ENCODE data around the gene TTC36.

DNA sequence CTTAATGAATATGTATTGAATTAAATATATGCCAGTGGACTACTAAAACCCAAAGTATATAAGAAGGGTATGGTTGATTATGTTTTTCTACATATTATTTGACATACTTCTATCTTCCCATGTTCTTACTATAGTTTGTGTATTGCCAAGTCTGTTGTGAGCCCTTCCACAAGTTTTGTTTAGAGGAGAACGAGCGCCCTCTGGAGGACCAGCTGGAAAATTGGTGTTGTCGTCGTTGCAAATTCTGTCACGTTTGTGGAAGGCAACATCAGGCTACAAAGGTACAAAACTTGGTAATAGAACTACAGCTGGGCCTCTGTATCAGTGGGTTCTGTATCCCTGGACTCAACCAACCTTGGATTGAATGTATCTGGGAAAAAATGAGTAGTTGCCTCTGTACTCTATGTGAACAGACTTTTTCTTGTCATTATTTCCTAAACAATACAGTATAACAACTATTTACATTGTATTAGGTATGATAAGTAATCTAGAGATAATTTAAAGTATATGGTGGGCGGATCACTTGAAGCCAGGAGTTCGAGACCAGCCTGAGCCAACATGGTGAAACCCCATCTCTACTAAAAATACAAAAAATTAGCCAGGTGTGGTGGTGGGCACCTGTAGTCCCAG, 38.7 kb upstream of the TTC36 start:
- TF ChIP-seq, protein P1, sequence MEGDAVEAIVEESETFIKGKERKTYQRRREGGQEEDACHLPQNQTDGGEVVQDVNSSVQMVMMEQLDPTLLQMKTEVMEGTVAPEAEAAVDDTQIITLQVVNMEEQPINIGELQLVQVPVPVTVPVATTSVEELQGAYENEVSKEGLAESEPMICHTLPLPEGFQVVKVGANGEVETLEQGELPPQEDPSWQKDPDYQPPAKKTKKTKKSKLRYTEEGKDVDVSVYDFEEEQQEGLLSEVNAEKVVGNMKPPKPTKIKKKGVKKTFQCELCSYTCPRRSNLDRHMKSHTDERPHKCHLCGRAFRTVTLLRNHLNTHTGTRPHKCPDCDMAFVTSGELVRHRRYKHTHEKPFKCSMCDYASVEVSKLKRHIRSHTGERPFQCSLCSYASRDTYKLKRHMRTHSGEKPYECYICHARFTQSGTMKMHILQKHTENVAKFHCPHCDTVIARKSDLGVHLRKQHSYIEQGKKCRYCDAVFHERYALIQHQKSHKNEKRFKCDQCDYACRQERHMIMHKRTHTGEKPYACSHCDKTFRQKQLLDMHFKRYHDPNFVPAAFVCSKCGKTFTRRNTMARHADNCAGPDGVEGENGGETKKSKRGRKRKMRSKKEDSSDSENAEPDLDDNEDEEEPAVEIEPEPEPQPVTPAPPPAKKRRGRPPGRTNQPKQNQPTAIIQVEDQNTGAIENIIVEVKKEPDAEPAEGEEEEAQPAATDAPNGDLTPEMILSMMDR (IDR thresholded peaks at IDR 0.05) = peak; percentile 76 to 82 (median 79)
- TF ChIP-seq POLR2A (IDR thresholded peaks at IDR 0.05; ENCODE audit: low read depth) = no peak
- no peak for TF ChIP-seq EP300 (IDR thresholded peaks at IDR 0.05)

All from esophagus muscularis mucosa (tissue), 4 donors.